ENCODE measurements around the gene CYP8B1.
"Not testable (repeated sequence)": the region's sequence is repeated elsewhere in the genome, so short reads cannot be mapped to it uniquely, and the experiment has no call there.

The CYP8B1 gene

GRCh38 chr3:42884324-42884723 lies 8.6 kb upstream of the CYP8B1 start:
- no peak for DNase-seq

- not testable (repeated sequence) for DNase-seq
These were observed 7.7 kb upstream of the CYP8B1 start for GRCh38 chr3:42883251-42883930.

- peak; percentile 83 for DNase-seq
These were observed 5.1 kb upstream of the CYP8B1 start for GRCh38 chr3:42880601-42881451.

GRCh38 chr3:42880183-42880582 lies 4.5 kb upstream of the CYP8B1 start:
- DNase-seq: no peak

GRCh38 chr3:42877881-42878280 lies 2.2 kb upstream of the CYP8B1 start:
- DNase-seq: no peak

- no peak for DNase-seq
These were observed 1.5 kb upstream of the CYP8B1 start for GRCh38 chr3:42876940-42877720.

- DNase-seq: no peak
These were observed 722 bp upstream of the CYP8B1 start for GRCh38 chr3:42876401-42876800.

GRCh38 chr3:42874749-42875148 lies 930 bp downstream of the CYP8B1 start:
- DNase-seq: no peak

GRCh38 chr3:42873221-42873982 lies 2.3 kb downstream of the CYP8B1 start:
- no peak for DNase-seq

- DNase-seq: no peak
These were observed 3.0 kb downstream of the CYP8B1 start for GRCh38 chr3:42872718-42873117.

- DNase-seq: no peak
These were observed 4.0 kb downstream of the CYP8B1 start for GRCh38 chr3:42871592-42872196.

GRCh38 chr3:42868841-42869240 lies 6.8 kb downstream of the CYP8B1 start:
- no peak for DNase-seq

- no peak for DNase-seq
These were observed 8.5 kb downstream of the CYP8B1 start for GRCh38 chr3:42867138-42867537.

- DNase-seq: no peak
These were observed 10.4 kb downstream of the CYP8B1 start for GRCh38 chr3:42865256-42865655.

- no peak for DNase-seq
These were observed 11.2 kb downstream of the CYP8B1 start for GRCh38 chr3:42864321-42864950.

GRCh38 chr3:42856544-42856943 lies 19.1 kb downstream of the CYP8B1 start:
- no peak for DNase-seq

- no peak for DNase-seq
These were observed 19.9 kb downstream of the CYP8B1 start for GRCh38 chr3:42855547-42856380.

- no peak for DNase-seq
These were observed 20.5 kb downstream of the CYP8B1 start for GRCh38 chr3:42855219-42855546.

GRCh38 chr3:42853739-42854302 lies 21.9 kb downstream of the CYP8B1 start:
- DNase-seq: no peak

GRCh38 chr3:42853056-42853455 lies 22.6 kb downstream of the CYP8B1 start:
- DNase-seq: no peak

- DNase-seq: no peak
These were observed 23.2 kb downstream of the CYP8B1 start for GRCh38 chr3:42852441-42852840.

All from midbrain (tissue), 1 donor.